ENCODE results near the gene SLC38A8.

GRCh38 chr16:84059946-84060901 is 17.6 kb upstream of the SLC38A8 start:
- TF ChIP-seq CTCF (IDR thresholded peaks at IDR 0.05; ENCODE audit: low read depth, low read length, missing input control) (no peak), YY1 (IDR thresholded peaks at IDR 0.05) (no peak), REST (IDR thresholded peaks at IDR 0.05) (no peak), SP1 (IDR thresholded peaks at IDR 0.05) (no peak), NR2F2 (IDR thresholded peaks at IDR 0.05) (no peak), GABPA (IDR thresholded peaks at IDR 0.05 in 1 of 2, conservative IDR thresholded peaks at IDR 0.05 in 1 of 2) (no peak)
- TF ChIP-seq, protein P1, sequence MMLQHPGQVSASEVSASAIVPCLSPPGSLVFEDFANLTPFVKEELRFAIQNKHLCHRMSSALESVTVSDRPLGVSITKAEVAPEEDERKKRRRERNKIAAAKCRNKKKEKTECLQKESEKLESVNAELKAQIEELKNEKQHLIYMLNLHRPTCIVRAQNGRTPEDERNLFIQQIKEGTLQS (IDR thresholded peaks at IDR 0.05), result no peak
- TF ChIP-seq, protein P2, sequence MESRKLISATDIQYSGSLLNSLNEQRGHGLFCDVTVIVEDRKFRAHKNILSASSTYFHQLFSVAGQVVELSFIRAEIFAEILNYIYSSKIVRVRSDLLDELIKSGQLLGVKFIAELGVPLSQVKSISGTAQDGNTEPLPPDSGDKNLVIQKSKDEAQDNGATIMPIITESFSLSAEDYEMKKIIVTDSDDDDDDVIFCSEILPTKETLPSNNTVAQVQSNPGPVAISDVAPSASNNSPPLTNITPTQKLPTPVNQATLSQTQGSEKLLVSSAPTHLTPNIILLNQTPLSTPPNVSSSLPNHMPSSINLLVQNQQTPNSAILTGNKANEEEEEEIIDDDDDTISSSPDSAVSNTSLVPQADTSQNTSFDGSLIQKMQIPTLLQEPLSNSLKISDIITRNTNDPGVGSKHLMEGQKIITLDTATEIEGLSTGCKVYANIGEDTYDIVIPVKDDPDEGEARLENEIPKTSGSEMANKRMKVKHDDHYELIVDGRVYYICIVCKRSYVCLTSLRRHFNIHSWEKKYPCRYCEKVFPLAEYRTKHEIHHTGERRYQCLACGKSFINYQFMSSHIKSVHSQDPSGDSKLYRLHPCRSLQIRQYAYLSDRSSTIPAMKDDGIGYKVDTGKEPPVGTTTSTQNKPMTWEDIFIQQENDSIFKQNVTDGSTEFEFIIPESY (IDR thresholded peaks at IDR 0.05), result no peak

Data from liver (tissue), 3 donors.